Inferior parietal cortex (tissue), 1 donor: Measurements from ENCODE around the gene EXOC6.

Source experiments
- DNase-seq: peaks from one replicate; pipeline ENCODE4 v3.0.0-alpha.2; 2016; ENCODE audit errors: extremely low spot score

EXOC6 gene

GRCh38 chr10:93023013-93023650 lies 174.8 kb downstream of the EXOC6 start:
- DNase-seq = no peak

- no peak for DNase-seq
Measured at GRCh38 chr10:93026072-93026471, 177.8 kb downstream of the EXOC6 start.

GRCh38 chr10:93027508-93027907 lies 179.2 kb downstream of the EXOC6 start:
- DNase-seq = no peak

- no peak for DNase-seq
Measured at GRCh38 chr10:93028883-93029282, 180.6 kb downstream of the EXOC6 start.

GRCh38 chr10:93030409-93030808 lies 182.1 kb downstream of the EXOC6 start:
- DNase-seq = no peak

GRCh38 chr10:93032105-93032808 lies 183.9 kb downstream of the EXOC6 start:
- DNase-seq = peak; percentile 21

GRCh38 chr10:93032809-93033137 lies 184.5 kb downstream of the EXOC6 start:
- no peak for DNase-seq

GRCh38 chr10:93034426-93034825 lies 186.1 kb downstream of the EXOC6 start:
- DNase-seq = no peak

- DNase-seq = no peak
Measured at GRCh38 chr10:93039110-93039509, 190.8 kb downstream of the EXOC6 start.

- no peak for DNase-seq
Measured at GRCh38 chr10:93039721-93040120, 191.4 kb downstream of the EXOC6 start.

- no peak for DNase-seq
Measured at GRCh38 chr10:93054486-93054885, 206.2 kb downstream of the EXOC6 start.

- no peak for DNase-seq
Measured at GRCh38 chr10:93058139-93058538, 209.8 kb downstream of the EXOC6 start.

- DNase-seq = no peak
Measured at GRCh38 chr10:93059975-93060886, 211.9 kb downstream of the EXOC6 start, which contains the start of gene CYP26C1. TSS of gene CYP26C1 (plus strand) at chr10:93060798. CDS start at chr10:93061264, 466 bp downstream.

- DNase-seq = no peak
Measured at GRCh38 chr10:93060887-93061593, 212.7 kb downstream of the EXOC6 start.

- no peak for DNase-seq
Measured at GRCh38 chr10:93061594-93062513, 213.5 kb downstream of the EXOC6 start.

- DNase-seq = no peak
Measured at GRCh38 chr10:93062514-93063143, 214.3 kb downstream of the EXOC6 start.

GRCh38 chr10:93063144-93063976 lies 215.0 kb downstream of the EXOC6 start:
- no peak for DNase-seq

GRCh38 chr10:93063977-93064660 lies 215.8 kb downstream of the EXOC6 start:
- no peak for DNase-seq
